ENCODE data around the gene PIAS4. TPM values are rescaled to one million over a fixed set of nuclear protein-coding genes. Genes with fewer than 3 reads are reported as not detected.

Gene PIAS4
- total and polyA plus RNA-seq, 9 of the 15 experiments (the other 6 are each of a cell fraction or from before 2014, with no cell fraction given): 0.27 to 34.9 (median 14.4) TPM

DNA sequence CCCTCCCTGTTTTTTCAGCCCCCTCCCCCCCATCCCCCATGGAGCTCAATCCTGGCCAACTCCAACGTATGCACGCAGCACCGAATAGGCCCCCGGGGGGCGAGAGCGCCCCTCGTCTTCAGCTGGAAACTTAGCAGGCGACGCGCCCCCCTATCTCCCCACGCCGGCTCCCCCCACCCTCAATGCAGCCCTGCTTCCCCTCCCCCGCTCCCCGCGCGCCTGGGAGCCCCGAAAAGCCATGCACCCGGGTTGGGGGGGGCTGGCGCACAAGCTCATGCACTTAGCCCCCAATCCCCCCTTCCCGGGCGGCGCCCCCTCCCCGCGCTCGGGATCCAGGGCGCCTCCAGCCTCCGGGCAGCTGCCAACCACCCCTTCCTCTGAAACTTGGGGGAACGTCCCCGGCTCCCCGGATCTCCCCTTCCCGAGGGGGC is 58.7 kb downstream of the PIAS4 start (continued):
- TF ChIP-seq, protein P1, sequence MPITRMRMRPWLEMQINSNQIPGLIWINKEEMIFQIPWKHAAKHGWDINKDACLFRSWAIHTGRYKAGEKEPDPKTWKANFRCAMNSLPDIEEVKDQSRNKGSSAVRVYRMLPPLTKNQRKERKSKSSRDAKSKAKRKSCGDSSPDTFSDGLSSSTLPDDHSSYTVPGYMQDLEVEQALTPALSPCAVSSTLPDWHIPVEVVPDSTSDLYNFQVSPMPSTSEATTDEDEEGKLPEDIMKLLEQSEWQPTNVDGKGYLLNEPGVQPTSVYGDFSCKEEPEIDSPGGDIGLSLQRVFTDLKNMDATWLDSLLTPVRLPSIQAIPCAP (CRISPR knock-in tag; IDR thresholded peaks at IDR 0.05; ENCODE audit: borderline replicate concordance): no peak
- TF ChIP-seq SLC30A9 (CRISPR knock-in tag; IDR thresholded peaks at IDR 0.05) (no peak), MCM3 (IDR thresholded peaks at IDR 0.05) (no peak), YY1 (IDR thresholded peaks at IDR 0.05; ENCODE audit: borderline replicate concordance in 1 of 3, control insufficient read depth in 1 of 3, extremely low read depth in 1 of 3, insufficient read depth in 3 of 3, insufficient read length in 1 of 3, insufficient replicate concordance in 2 of 3, low read depth in 1 of 3, low read length in 2 of 3) (peak in 1 of 3 experiments; percentile 45), SNRNP70 (optimal IDR thresholded peaks at IDR 0.05; ENCODE audit: low read depth, low read length) (no peak), NFE2 (IDR thresholded peaks at IDR 0.05; ENCODE audit: low read depth) (no peak), NFIC (IDR thresholded peaks at IDR 0.05) (no peak), HNRNPUL1 (IDR thresholded peaks at IDR 0.05; ENCODE audit: low read length) (no peak), RB1 (IDR thresholded peaks at IDR 0.05; ENCODE audit: low read depth) (no peak), SIRT6 (IDR thresholded peaks at IDR 0.05; ENCODE audit: low read depth, low read length) (no peak), NCOA6 (IDR thresholded peaks at IDR 0.05) (no peak), TBP (optimal IDR thresholded peaks at IDR 0.05; ENCODE audit: low read depth, low read length) (peak; percentile 2), ZNF347 (CRISPR knock-in tag; IDR thresholded peaks at IDR 0.05; ENCODE audit: low read depth) (no peak), ZNF696 (CRISPR knock-in tag; conservative IDR thresholded peaks at IDR 0.05) (no peak), ARID2 (IDR thresholded peaks at IDR 0.05) (no peak), MEIS2 (IDR thresholded peaks at IDR 0.05; ENCODE audit: partially characterized antibody) (no peak), SETDB1 (IDR thresholded peaks at IDR 0.05; ENCODE audit: low read length) (no peak), NR4A1 (CRISPR knock-in tag; IDR thresholded peaks at IDR 0.05) (no peak), NR4A1 (tag; IDR thresholded peaks at IDR 0.05) (no peak), NR2F6 (CRISPR knock-in tag; IDR thresholded peaks at IDR 0.05) (no peak), ARHGAP35 (IDR thresholded peaks at IDR 0.05; ENCODE audit: partially characterized antibody) (no peak), PHF21A (IDR thresholded peaks at IDR 0.05; ENCODE audit: borderline replicate concordance, low read depth) (no peak), PHB2 (IDR thresholded peaks at IDR 0.05; ENCODE audit: low read depth) (no peak)
- TF ChIP-seq, protein P2, sequence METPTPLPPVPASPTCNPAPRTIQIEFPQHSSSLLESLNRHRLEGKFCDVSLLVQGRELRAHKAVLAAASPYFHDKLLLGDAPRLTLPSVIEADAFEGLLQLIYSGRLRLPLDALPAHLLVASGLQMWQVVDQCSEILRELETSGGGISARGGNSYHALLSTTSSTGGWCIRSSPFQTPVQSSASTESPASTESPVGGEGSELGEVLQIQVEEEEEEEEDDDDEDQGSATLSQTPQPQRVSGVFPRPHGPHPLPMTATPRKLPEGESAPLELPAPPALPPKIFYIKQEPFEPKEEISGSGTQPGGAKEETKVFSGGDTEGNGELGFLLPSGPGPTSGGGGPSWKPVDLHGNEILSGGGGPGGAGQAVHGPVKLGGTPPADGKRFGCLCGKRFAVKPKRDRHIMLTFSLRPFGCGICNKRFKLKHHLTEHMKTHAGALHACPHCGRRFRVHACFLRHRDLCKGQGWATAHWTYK (CRISPR knock-in tag; IDR thresholded peaks at IDR 0.05): 0 out of 2 replicates have a peak, but pooled peaks have one; percentile 22
- TF ChIP-seq, protein P3, sequence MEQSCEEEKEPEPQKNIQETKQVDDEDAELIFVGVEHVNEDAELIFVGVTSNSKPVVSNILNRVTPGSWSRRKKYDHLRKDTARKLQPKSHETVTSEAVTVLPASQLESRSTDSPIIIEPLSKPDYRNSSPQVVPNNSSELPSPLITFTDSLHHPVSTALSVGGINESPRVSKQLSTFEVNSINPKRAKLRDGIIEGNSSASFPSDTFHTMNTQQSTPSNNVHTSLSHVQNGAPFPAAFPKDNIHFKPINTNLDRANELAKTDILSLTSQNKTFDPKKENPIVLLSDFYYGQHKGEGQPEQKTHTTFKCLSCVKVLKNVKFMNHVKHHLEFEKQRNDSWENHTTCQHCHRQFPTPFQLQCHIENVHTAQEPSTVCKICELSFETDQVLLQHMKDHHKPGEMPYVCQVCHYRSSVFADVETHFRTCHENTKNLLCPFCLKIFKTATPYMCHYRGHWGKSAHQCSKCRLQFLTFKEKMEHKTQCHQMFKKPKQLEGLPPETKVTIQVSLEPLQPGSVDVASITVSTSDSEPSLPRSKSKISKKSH (CRISPR knock-in tag; IDR thresholded peaks at IDR 0.05): no peak
- TF ChIP-seq, protein P4, sequence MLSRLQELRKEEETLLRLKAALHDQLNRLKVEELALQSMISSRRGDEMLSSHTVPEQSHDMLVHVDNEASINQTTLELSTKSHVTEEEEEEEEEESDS (CRISPR knock-in tag; IDR thresholded peaks at IDR 0.05): no peak
- TF ChIP-seq, protein P5, sequence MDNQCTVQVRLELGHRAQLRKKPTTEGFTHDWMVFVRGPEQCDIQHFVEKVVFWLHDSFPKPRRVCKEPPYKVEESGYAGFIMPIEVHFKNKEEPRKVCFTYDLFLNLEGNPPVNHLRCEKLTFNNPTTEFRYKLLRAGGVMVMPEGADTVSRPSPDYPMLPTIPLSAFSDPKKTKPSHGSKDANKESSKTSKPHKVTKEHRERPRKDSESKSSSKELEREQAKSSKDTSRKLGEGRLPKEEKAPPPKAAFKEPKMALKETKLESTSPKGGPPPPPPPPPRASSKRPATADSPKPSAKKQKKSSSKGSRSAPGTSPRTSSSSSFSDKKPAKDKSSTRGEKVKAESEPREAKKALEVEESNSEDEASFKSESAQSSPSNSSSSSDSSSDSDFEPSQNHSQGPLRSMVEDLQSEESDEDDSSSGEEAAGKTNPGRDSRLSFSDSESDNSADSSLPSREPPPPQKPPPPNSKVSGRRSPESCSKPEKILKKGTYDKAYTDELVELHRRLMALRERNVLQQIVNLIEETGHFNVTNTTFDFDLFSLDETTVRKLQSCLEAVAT (IDR thresholded peaks at IDR 0.05): peak in 1 of 2 experiments; percentile 16; a peak in 1 of 4 replicates
